ENCODE data around the gene MYDGF.

The MYDGF gene

DNA sequence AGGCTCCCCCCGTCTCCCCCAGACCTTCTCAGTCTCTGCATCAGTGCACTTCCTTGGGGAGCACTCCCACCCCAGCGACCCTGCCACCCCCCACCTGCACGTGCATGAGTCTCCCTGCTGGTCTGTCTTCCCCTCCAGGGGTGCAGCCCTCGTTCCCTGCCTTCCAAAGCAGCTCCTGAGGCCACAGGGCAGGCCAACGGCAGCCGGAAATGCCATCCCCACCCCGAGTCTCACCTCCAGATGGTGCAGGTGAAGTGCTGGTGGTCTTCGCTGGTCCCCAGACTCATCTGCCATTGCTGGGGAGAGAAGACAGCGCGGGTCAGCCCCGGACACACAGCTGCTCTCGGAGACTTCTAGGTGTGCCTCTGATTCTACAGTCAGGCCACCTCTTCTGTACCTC is 5.5 kb downstream of the MYDGF start:
- in situ Hi-C loops (cut with MboI; ENCODE audit: low sequenced_read_pairs, unreplicated experiment) = no loop called here
- TF ChIP-seq CTCF (IDR thresholded peaks at IDR 0.05; ENCODE audit: borderline replicate concordance, control extremely low read depth, extremely low read depth, insufficient read depth, missing control alignments) = no peak
- no peak for DNase-seq (ENCODE audit: low spot score)

- in situ Hi-C loops (cut with MboI; ENCODE audit: low sequenced_read_pairs, unreplicated experiment) = no loop called here
- TF ChIP-seq CTCF (IDR thresholded peaks at IDR 0.05; ENCODE audit: borderline replicate concordance, control extremely low read depth, extremely low read depth, insufficient read depth, missing control alignments) = no peak
- no peak for DNase-seq (ENCODE audit: low spot score)
These were observed 7.3 kb downstream of the MYDGF start for GRCh38 chr19:4662812-4663211.

DNA sequence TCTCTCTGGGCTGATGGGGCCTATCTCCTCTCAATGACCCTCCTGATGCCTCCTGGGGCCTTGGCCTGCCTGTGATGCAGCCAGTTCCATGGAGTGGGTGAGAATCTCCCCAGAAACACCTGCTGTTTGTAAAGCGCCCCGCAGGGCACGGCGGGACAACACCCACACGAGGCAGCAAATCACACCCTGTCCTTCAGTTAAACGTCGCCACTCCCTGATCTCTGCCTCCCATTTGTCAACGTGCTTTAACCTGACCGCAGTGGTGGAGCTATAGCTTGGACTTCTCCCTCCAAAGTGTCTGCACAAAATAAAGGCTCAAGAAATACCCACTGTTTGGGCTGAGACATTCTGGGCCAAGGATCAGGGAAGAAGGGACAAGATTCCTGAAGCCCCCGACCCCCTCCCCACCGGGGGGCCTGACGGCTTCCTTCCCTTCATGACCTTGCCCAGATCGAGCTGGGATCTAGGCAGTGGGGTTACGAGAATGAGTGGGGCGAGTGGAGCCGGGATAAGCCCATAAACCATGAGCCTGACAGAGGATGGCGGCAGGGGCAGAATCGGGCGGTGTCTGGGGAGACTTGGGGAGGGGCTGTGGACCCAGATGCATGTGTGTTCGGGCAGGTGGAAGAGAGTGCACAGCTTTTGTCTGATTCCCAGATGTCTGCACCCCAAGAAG is 8.0 kb downstream of the MYDGF start:
- no peak for DNase-seq (ENCODE audit: low spot score)
- no peak for TF ChIP-seq CTCF (IDR thresholded peaks at IDR 0.05; ENCODE audit: borderline replicate concordance, control extremely low read depth, extremely low read depth, insufficient read depth, missing control alignments)
- in situ Hi-C loops (cut with MboI; ENCODE audit: low sequenced_read_pairs, unreplicated experiment) = no loop called here

DNA sequence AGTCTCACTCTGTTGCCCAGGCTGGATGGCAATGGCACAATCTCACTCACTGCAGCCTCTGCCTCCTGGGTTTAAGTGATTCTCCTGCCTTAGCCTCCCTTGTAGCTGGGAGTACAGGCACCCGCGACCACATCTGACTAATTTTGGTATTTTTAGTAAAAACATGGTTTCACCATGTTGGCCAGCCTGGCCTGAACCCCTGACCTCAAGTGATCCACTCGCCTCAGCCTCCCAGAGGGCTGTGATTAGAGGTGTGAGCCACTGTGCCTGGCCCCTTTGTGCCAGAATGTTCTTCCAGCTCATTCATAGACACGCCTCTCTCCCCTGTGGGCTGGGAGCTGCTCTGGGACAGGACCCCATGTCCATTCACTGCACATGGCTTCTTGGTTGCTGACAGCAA is 9.1 kb downstream of the MYDGF start:
- no peak for DNase-seq (ENCODE audit: low spot score)
- in situ Hi-C loops (cut with MboI; ENCODE audit: low sequenced_read_pairs, unreplicated experiment) = no loop called here
- no peak for TF ChIP-seq CTCF (IDR thresholded peaks at IDR 0.05; ENCODE audit: borderline replicate concordance, control extremely low read depth, extremely low read depth, insufficient read depth, missing control alignments)

DNA sequence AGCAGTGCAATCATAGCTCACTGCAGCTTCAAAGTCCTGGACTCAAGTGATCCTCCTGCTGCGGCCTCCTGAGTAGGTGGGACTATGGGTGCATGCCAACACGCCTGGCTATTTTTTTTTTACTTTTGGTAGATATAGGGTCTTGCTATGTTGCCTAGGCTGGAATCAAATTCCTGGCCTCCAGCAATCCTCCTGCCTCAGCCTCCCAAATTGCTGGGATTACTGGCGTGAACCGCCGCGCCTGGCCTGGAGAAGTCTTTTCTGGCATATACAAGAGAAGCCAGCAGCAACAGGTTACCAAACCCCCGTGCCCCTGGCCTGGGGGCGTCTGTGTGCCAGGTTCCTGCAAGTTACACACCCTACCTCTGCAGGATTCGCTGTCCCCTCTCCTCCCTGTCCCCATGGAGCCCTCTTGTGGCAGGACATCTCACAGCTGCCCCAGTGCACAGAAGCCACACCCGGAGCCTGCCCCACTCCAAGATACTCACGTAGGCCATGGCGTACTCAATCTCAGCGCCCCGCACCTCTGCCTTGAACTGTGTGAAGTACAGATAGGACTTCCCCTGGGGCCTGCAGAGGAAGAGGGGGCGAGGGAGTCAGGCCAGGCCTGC is 9.9 kb downstream of the MYDGF start:
- TF ChIP-seq CTCF (IDR thresholded peaks at IDR 0.05; ENCODE audit: borderline replicate concordance, control extremely low read depth, extremely low read depth, insufficient read depth, missing control alignments) = peak; percentile 36
- in situ Hi-C loops (cut with MboI; ENCODE audit: low sequenced_read_pairs, unreplicated experiment) = no loop called here
- peak; percentile 59 for DNase-seq (ENCODE audit: low spot score)

GRCh38 chr19:4657835-4658234 is 12.3 kb downstream of the MYDGF start:
- no peak for TF ChIP-seq CTCF (IDR thresholded peaks at IDR 0.05; ENCODE audit: borderline replicate concordance, control extremely low read depth, extremely low read depth, insufficient read depth, missing control alignments)
- DNase-seq (ENCODE audit: low spot score) = no peak
- in situ Hi-C loops (cut with MboI; ENCODE audit: low sequenced_read_pairs, unreplicated experiment) = no loop called here

All from GM13976 (cell line).